B cell (primary cell): Measurements from ENCODE around the gene SNF8. TPM values are rescaled to one million over a fixed set of nuclear protein-coding genes. Genes with fewer than 3 reads are reported as not detected.

ENCODE experiments used
- ATAC-seq: fragments of 200-7000 bp; cut with Tn5 transposase; one replicate; pipeline ENCODE4 v1.10.0; 2021; ENCODE audit warnings: low read depth, mild to moderate bottlenecking, moderate number of reproducible peaks, moderate library complexity
- CTCF ChIA-PET: fragments of 350-600 bp; sonication (Branson Sonifier 250); formaldehyde crosslinking; loops from one replicate; lab custom pipeline; 2021; ENCODE audit warnings: antibody characterized with exemption, inconsistent platforms; lab: Charles Lee
- POLR2A ChIA-PET: fragments of 350-600 bp; sonication (Branson Sonifier 250); formaldehyde crosslinking; loops from one replicate; lab custom pipeline; 2021; ENCODE audit warnings: antibody characterized with exemption; lab: Charles Lee
- DNase-seq: peaks from one replicate; pipeline ENCODE4 v3.0.0; 2013
- H2AFZ ChIP-seq: 2 replicates; pipeline ENCODE4 v1.6.1; 2012; ENCODE audit warnings: mild to moderate bottlenecking, low read depth, low read length; ENCODE audit not compliant: insufficient read depth, poor library complexity, severe bottlenecking
- H3K27ac ChIP-seq, 2 donors: 1 replicate in 1 of 2; 2 replicates in 1 of 2; pipeline ENCODE4 v1.5.1; 2012 to 2013; ENCODE audit warnings: low read length in 2 of 2, mild to moderate bottlenecking in 2 of 2, moderate library complexity in 1 of 2
- H3K27me3 ChIP-seq, 4 experiments: fragments of 200-600 bp in 1 of 4; sonication (generic) in 1 of 4; replicated peaks in 1 of 4; 1 replicate in 2 of 4; 2 replicates in 2 of 4; pipeline versions ENCODE4 v1.6.1 to v1.7.0; 2013 to 2016; ENCODE audit warnings: low read length in 3 of 4, mild to moderate bottlenecking in 2 of 4, mixed read lengths in 1 of 4, moderate library complexity in 1 of 4; ENCODE audit not compliant: insufficient read depth in 4 of 4, control insufficient read depth in 3 of 4; ENCODE audit errors: control extremely low read depth in 1 of 4
- H3K36me3 ChIP-seq, 2 experiments: replicated peaks in 1 of 2; 1 replicate in 1 of 2; 2 replicates in 1 of 2; pipeline versions ENCODE4 v1.6.1 to v1.7.1; 2013; ENCODE audit warnings: low read length in 1 of 2; ENCODE audit not compliant: insufficient read depth in 2 of 2, control insufficient read depth in 1 of 2; ENCODE audit errors: control extremely low read depth in 1 of 2, extremely low read depth in 1 of 2
- H3K4me1 ChIP-seq, 2 donors: fragments of 200-600 bp in 1 of 2; sonication (generic) in 1 of 2; 1 replicate in 1 of 2; 2 replicates in 1 of 2; pipeline versions ENCODE4 v1.5.1 to v1.6.1; 2013 to 2017; ENCODE audit warnings: low read length in 2 of 2; ENCODE audit not compliant: control insufficient read depth in 2 of 2, insufficient read depth in 2 of 2
- H3K4me2 ChIP-seq: replicated peaks from 2 replicates; pipeline ENCODE3; 2012; ENCODE audit warnings: mild to moderate bottlenecking, low read depth, low read length; ENCODE audit not compliant: poor library complexity, severe bottlenecking
- H3K4me3 ChIP-seq, 5 experiments: fragments of 200-600 bp in 1 of 5; sonication (generic) in 1 of 5; 1 replicate in 3 of 5; 2 replicates in 2 of 5; pipeline versions ENCODE4 v1.5.1 to v1.7.0; 2011 to 2016; ENCODE audit warnings: low read length in 4 of 5, mild to moderate bottlenecking in 4 of 5, low read depth in 2 of 5, control low read depth in 1 of 5, moderate library complexity in 1 of 5; ENCODE audit not compliant: insufficient read depth in 1 of 5; ENCODE audit errors: control extremely low read depth in 1 of 5, extremely low read depth in 1 of 5
- H3K79me2 ChIP-seq: fragments of 200-600 bp; sonication (generic); one replicate; pipeline ENCODE4 v1.6.0; 2016; ENCODE audit warnings: low read length; ENCODE audit not compliant: control insufficient read depth, insufficient read depth
- H3K9ac ChIP-seq: fragments of 200-600 bp; sonication (generic); 2 replicates; pipeline ENCODE4 v1.6.1; 2017; ENCODE audit warnings: mild to moderate bottlenecking, low read length, moderate library complexity
- H3K9me3 ChIP-seq, 3 donors: one replicate each; pipeline versions ENCODE4 v1.6.1 to v1.7.1; 2013; ENCODE audit warnings: low read length in 2 of 3; ENCODE audit not compliant: control insufficient read depth in 2 of 3, insufficient read depth in 1 of 3; ENCODE audit errors: control extremely low read depth in 1 of 3
- H4K20me1 ChIP-seq: 2 replicates; pipeline ENCODE4 v1.6.0; 2012; ENCODE audit warnings: mild to moderate bottlenecking, low read length; ENCODE audit not compliant: insufficient read depth, control insufficient read depth, poor library complexity, severe bottlenecking
- H3K27ac Mint-ChIP-seq: one replicate; pipeline ENCODE4 v1.8.0; 2021; ENCODE audit warnings: mixed read lengths
- H3K27me3 Mint-ChIP-seq: one replicate; pipeline ENCODE4 v1.8.0; 2021; ENCODE audit warnings: mixed read lengths
- H3K4me1 Mint-ChIP-seq: one replicate; pipeline ENCODE4 v1.8.0; 2021; ENCODE audit warnings: mixed read lengths
- H3K4me3 Mint-ChIP-seq: one replicate; pipeline ENCODE4 v1.8.0; 2021; ENCODE audit warnings: mixed read lengths
- H3K9me3 Mint-ChIP-seq: one replicate; pipeline ENCODE4 v1.8.0; 2022; ENCODE audit warnings: mixed read lengths; ENCODE audit not compliant: insufficient read depth
- CTCF ChIP-seq: fragments of 200-600 bp; IDR thresholded peaks from one replicate; pipeline ENCODE4 v1.8.0; 2022; ENCODE audit warnings: antibody characterized with exemption, mild to moderate bottlenecking
- EZH2 ChIP-seq: IDR thresholded peaks from 2 replicates; pipeline ENCODE4 v1.6.1; 2012; ENCODE audit warnings: borderline replicate concordance, low read depth, mild to moderate bottlenecking, moderate library complexity, low read length; ENCODE audit not compliant: insufficient read depth, poor library complexity, severe bottlenecking
- WGBS: methylation state at CpG from one replicate; pipeline ENCODE4 v1.1.5; 2013; ENCODE audit warnings: missing lambda C conversion rate; ENCODE audit not compliant: insufficient coverage; 5-methylcytosine and 5-hydroxymethylcytosine counted together
- intact Hi-C: fragments of 100-400 bp; cut with micrococcal nuclease; formaldehyde crosslinking; loops from one replicate; pipeline ENCODE4 v1.10.0; 2022
- polyA plus RNA-seq: library from polyadenylated mRNA; depleted of rRNA; stranded (reverse); fragments of >200 nt; gene quantifications from 2 replicates; pipeline ENCODE4 v1.2.3, GENCODE V29; 2012
- total RNA-seq, 2 donors: library from RNA; stranded (reverse); fragments of 120-200 nt in 1 of 2; gene quantifications; 1 replicate in 1 of 2; 2 replicates in 1 of 2; pipeline versions ENCODE4 v1.2.3 to v1.2.4, GENCODE V29; 2013 to 2022

The SNF8 gene
- total and polyA plus RNA-seq, 2 donors (not counting 1 experiment from before 2014, with no cell fraction given): 77.5 to 94.6 TPM

DNA sequence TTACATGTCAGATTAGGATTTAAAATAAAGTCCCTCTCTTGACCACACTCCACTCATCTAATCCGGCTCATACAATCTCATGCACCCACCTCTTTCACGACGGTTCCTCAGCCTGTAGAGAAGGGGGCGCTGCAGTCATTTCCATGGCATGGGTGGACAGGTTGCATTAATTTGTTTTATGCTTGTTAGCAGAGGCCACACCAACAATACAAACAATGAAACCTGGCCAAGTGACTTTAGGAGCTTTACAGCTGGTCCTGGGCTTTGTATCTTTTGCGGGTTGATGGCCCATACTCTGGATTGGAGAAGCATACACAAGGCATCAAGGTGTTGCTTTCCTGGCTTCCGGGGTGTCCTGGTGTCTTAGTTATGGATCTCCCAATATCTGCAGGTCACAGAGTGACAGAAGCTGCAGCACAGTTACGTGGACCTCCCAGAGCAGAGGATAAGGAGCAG lies 9.7 kb upstream of the SNF8 start:
- Mint-ChIP-seq H3K27me3 (peaks cover 11% of the 10 kb centered on the region), H3K27ac (no peak overlapping the region), H3K4me3 (no peak overlapping the region), H3K9me3 (no peaks in the 10 kb centered on the region), H3K4me1 (peaks cover 11% of the 10 kb centered on the region)
- Histone ChIP-seq H3K27me3 (peaks cover 0 to 3% (median 3%) of the 10 kb centered on the region in 4 experiments), H3K79me2 (no peaks in the 10 kb centered on the region), H3K36me3 (no peaks in the 10 kb centered on the region), H2AFZ (peak overlapping the region; percentile 1), H3K9me3 (peaks cover 0 to 2% (median 0%) of the 10 kb centered on the region in 3 donors), H3K4me2 (no peak overlapping the region), H3K27ac (no peak overlapping the region), H4K20me1 (no peaks in the 10 kb centered on the region), H3K9ac (no peak overlapping the region), H3K4me3 (no peak overlapping the region), H3K4me1 (peaks cover 9 to 22% of the 10 kb centered on the region in 2 donors)
- ChIA-PET CTCF (no interaction called here), POLR2A (no interaction called here)
- no peak for ATAC-seq
- WGBS: 100% methylated on average over 2 of the region's 7 CpGs
- intact Hi-C loops: no loop called here
- TF ChIP-seq CTCF: no peak
- no peak for TF ChIP-seq EZH2
- DNase-seq: no peak

DNA sequence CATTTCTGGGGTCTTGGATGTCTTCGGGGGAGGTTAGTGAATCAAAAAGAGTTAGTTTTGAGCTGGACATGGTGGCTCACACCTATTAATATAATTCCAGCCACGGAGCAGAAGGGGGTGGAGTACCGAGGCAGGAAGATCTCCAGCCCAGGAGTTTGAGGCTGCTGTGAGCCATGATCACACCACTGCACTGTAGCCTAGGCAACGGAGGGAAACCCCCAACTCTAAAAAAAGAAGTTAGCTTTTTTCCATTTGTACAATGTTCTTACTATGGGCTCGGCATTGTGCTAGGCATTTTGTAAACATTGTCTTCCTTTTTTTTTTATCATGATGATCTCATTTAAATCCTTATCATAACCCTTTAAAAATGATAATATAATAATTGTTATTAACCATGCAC lies 8.3 kb upstream of the SNF8 start:
- intact Hi-C loops: no loop called here
- Mint-ChIP-seq H3K9me3 (no peaks in the 10 kb centered on the region), H3K27me3 (peaks cover 4% of the 10 kb centered on the region), H3K4me1 (peaks cover 11% of the 10 kb centered on the region), H3K4me3 (peak overlapping the region; percentile 35), H3K27ac (peak overlapping the region; percentile 86)
- H4K20me1 ChIP-seq: no peaks in the 10 kb centered on the region
- peak overlapping the region; percentile 48 for H3K4me2 ChIP-seq
- peak; percentile 83 for ATAC-seq
- H3K9ac ChIP-seq: no peak overlapping the region
- peaks cover 9 to 22% of the 10 kb centered on the region in 2 donors for H3K4me1 ChIP-seq
- CTCF ChIA-PET: interaction anchor here (0.6 kb wide), 1 partner anchor 280 kb away, joined by 3 read pairs; no protein-coding TSS in a partner anchor
- 0% methylated on average over 3 of the region's 5 CpGs for WGBS
- H3K4me3 ChIP-seq: no peak overlapping the region
- H2AFZ ChIP-seq: peak overlapping the region; percentile 2
- peaks cover 0 to 2% (median 0%) of the 10 kb centered on the region in 3 donors for H3K9me3 ChIP-seq
- no peaks in the 10 kb centered on the region for H3K36me3 ChIP-seq
- TF ChIP-seq EZH2 (no peak), CTCF (no peak)
- POLR2A ChIA-PET: interaction anchor here (1.0 kb wide), 1 partner anchor 45 kb away, joined by 3 read pairs; the partner anchor contains the start of gene UBE2Z
- no peaks in the 10 kb centered on the region for H3K27me3 ChIP-seq
- H3K79me2 ChIP-seq: no peaks in the 10 kb centered on the region
- H3K27ac ChIP-seq: no peak overlapping the region
- peak; percentile 68 for DNase-seq
